ENCODE data around the gene RNF212B. TPM values are rescaled to one million over a fixed set of nuclear protein-coding genes. Genes with fewer than 3 reads are reported as not detected.
A peak's percentile ranks its signal among the peaks of the same experiment; 100 is the strongest.

The RNF212B gene
- polyA plus RNA-seq, 2 of the 4 experiments (the other 2 are of a cell fraction): not detected

- TF ChIP-seq FOSL2 (IDR thresholded peaks at IDR 0.05) (no peak), FOSL2 (CRISPR knock-in tag; IDR thresholded peaks at IDR 0.05) (no peak; the same call in 1 of the 2 replicates), MYC (IDR thresholded peaks at IDR 0.05; ENCODE audit: borderline replicate concordance, low read length) (peak; percentile 40; the same call in 1 of the 2 replicates), EHF (CRISPR knock-in tag; IDR thresholded peaks at IDR 0.05) (no peak), MAFK (IDR thresholded peaks at IDR 0.05; ENCODE audit: partially characterized antibody) (no peak), HMGXB4 (CRISPR knock-in tag; IDR thresholded peaks at IDR 0.05; ENCODE audit: borderline replicate concordance) (peak; percentile 67; the same call in 1 of the 2 replicates), TP53 (CRISPR knock-in tag; IDR thresholded peaks at IDR 0.05) (peak; percentile 85), RFX5 (IDR thresholded peaks at IDR 0.05) (no peak), BCL3 (IDR thresholded peaks at IDR 0.05) (peak; percentile 45; the same call in 1 of the 3 replicates), RNF2 (IDR thresholded peaks at IDR 0.05; ENCODE audit: borderline replicate concordance, low read depth) (no peak)
Observed at GRCh38 chr14:23301969-23302289, 64.2 kb downstream of the RNF212B start (continued).

- POLR2A ChIA-PET: interaction anchor here (0.6 to 4.1 kb wide), 8 partner anchors 9 to 913 kb away, joined by 3 to 40 read pairs (median 6); partner anchors contain the start of genes ACIN1, C14orf119, HOMEZ and MDP1
- CTCF ChIA-PET: interaction anchor here (0.6 to 12.8 kb wide), 10 partner anchors 8 to 202 kb away, joined by 3 to 254 read pairs (median 12); partner anchors contain the start of genes HOMEZ and PABPN1
Observed at GRCh38 chr14:23302290-23303225, 64.8 kb downstream of the RNF212B start, which contains the start of gene PPP1R3E. Gene PPP1R3E, minus strand, starts transcription at chr14:23302859. Its CDS starts 283 bp downstream, at chr14:23302576.

GRCh38 chr14:23306412-23307145 is 68.8 kb downstream of the RNF212B start, which contains the start of gene BCL2L2:
Gene BCL2L2, plus strand, starts transcription at chr14:23306833. Its CDS starts 935 bp downstream, at chr14:23307768.
- DNase-seq (ENCODE audit: low read depth in 1 of 2, low spot score in 1 of 2) (peak; percentile 66 to 92), FAIRE-seq (no peak), ATAC-seq (peak; percentile 66 to 78)
- POLR2A ChIA-PET: interaction anchor here (0.6 to 4.5 kb wide), 9 partner anchors 10 to 349 kb away, joined by 3 to 64 read pairs (median 6); partner anchors contain the start of genes ACIN1, C14orf119, HAUS4 and HOMEZ
- TF ChIP-seq HOXB13 (CRISPR knock-in tag; IDR thresholded peaks at IDR 0.05; ENCODE audit: low read depth) (no peak), ELK1 (IDR thresholded peaks at IDR 0.05; ENCODE audit: low read depth, low read length) (no peak), POLR2A (IDR thresholded peaks at IDR 0.05; ENCODE audit: low read length) (peak; percentile 71), JUN (IDR thresholded peaks at IDR 0.05) (peak; percentile 66 to 74; a peak in 3 of 5 replicates), KDM5A (IDR thresholded peaks at IDR 0.05) (peak; percentile 63), MAZ (IDR thresholded peaks at IDR 0.05; ENCODE audit: borderline replicate concordance, low read depth, low read length) (peak; percentile 100), MYC (IDR thresholded peaks at IDR 0.05; ENCODE audit: borderline replicate concordance, low read length) (peak; percentile 50; the same call in 1 of the 2 replicates), HDAC2 (IDR thresholded peaks at IDR 0.05) (no peak), PHF8 (IDR thresholded peaks at IDR 0.05; ENCODE audit: borderline replicate concordance, low read depth) (peak; percentile 74), MAX (IDR thresholded peaks at IDR 0.05) (peak; percentile 61), BCL3 (IDR thresholded peaks at IDR 0.05) (0 out of 3 replicates have a peak, but pooled peaks have one; percentile 61)
- WGBS (ENCODE audit: missing lambda C conversion rate): 2% methylated on average over 17 of the region's 24 CpGs
- H3K9me3 ChIP-seq: no peaks in the 10 kb centered on the region
- H3K27ac ChIP-seq: peak within 1 kb of the TSS; percentile 95 to 96
- peak within 1 kb of the TSS; percentile 74 for H3K4me3 ChIP-seq
- H3K4me1 ChIP-seq: peaks cover 29% of the 10 kb centered on the region
- H3K4me2 ChIP-seq: peak within 1 kb of the TSS; percentile 94
- CTCF ChIA-PET: interaction anchor here (0.7 to 3.8 kb wide), 11 partner anchors 11 to 257 kb away, joined by 3 to 21 read pairs (median 4); partner anchors contain the start of genes PABPN1 and SLC22A17

More at GRCh38 chr14:23302290-23303225, 64.8 kb downstream of the RNF212B start, which contains the start of gene PPP1R3E:
- WGBS (ENCODE audit: missing lambda C conversion rate): 5% methylated on average over 64 of the region's 81 CpGs
- no peaks in the 10 kb centered on the region for H3K9me3 ChIP-seq
- H3K27ac ChIP-seq: peak within 1 kb of the TSS; percentile 92
- FAIRE-seq: no peak
- H3K4me2 ChIP-seq: peak within 1 kb of the TSS; percentile 84
- H3K4me1 ChIP-seq: peaks cover 24% of the 10 kb centered on the region
- H3K4me3 ChIP-seq: peak within 1 kb of the TSS; percentile 58
- TF ChIP-seq PHF8 (IDR thresholded peaks at IDR 0.05; ENCODE audit: borderline replicate concordance, low read depth): peak; percentile 59
- no peak for TF ChIP-seq HOXB13 (CRISPR knock-in tag; IDR thresholded peaks at IDR 0.05; ENCODE audit: low read depth)
- 0 out of 5 replicates have a peak, but pooled peaks of 1 of the 2 experiments have one; percentile 4 for TF ChIP-seq JUN (IDR thresholded peaks at IDR 0.05)
- 0 out of 2 replicates have a peak, but pooled peaks have one; percentile 23 for TF ChIP-seq HEYL (CRISPR knock-in tag; IDR thresholded peaks at IDR 0.05)
- TF ChIP-seq EHF (CRISPR knock-in tag; IDR thresholded peaks at IDR 0.05): no peak
- no peak for TF ChIP-seq RCOR1 (IDR thresholded peaks at IDR 0.05; ENCODE audit: low read depth, low read length)
- no peak for TF ChIP-seq GATA3 (IDR thresholded peaks at IDR 0.05; ENCODE audit: borderline replicate concordance)
- DNase-seq (ENCODE audit: low read depth in 1 of 2, low spot score in 1 of 2): peak; percentile 40 to 74
- ATAC-seq: peak; percentile 65 to 76
